ENCODE data around the gene ZWILCH.

GRCh38 chr15:66489179-66489791, 15.8 kb upstream of the ZWILCH start:
- TF ChIP-seq NFIC (IDR thresholded peaks at IDR 0.05; ENCODE audit: borderline replicate concordance), result no peak
- TF ChIP-seq, protein P1, sequence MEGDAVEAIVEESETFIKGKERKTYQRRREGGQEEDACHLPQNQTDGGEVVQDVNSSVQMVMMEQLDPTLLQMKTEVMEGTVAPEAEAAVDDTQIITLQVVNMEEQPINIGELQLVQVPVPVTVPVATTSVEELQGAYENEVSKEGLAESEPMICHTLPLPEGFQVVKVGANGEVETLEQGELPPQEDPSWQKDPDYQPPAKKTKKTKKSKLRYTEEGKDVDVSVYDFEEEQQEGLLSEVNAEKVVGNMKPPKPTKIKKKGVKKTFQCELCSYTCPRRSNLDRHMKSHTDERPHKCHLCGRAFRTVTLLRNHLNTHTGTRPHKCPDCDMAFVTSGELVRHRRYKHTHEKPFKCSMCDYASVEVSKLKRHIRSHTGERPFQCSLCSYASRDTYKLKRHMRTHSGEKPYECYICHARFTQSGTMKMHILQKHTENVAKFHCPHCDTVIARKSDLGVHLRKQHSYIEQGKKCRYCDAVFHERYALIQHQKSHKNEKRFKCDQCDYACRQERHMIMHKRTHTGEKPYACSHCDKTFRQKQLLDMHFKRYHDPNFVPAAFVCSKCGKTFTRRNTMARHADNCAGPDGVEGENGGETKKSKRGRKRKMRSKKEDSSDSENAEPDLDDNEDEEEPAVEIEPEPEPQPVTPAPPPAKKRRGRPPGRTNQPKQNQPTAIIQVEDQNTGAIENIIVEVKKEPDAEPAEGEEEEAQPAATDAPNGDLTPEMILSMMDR (IDR thresholded peaks at IDR 0.05), result no peak
- no peak for TF ChIP-seq POLR2AphosphoS5 (IDR thresholded peaks at IDR 0.05; ENCODE audit: low read depth, low read length)
- no peak for TF ChIP-seq FOXM1 (IDR thresholded peaks at IDR 0.05; ENCODE audit: low read depth)
